Left lung (tissue), 10 donors: ENCODE data around the gene PARD6G. TPM values are rescaled to one million over a fixed set of nuclear protein-coding genes. Genes with fewer than 3 reads are reported as not detected.

Source experiments
- ATAC-seq: fragments of 200-7000 bp; cut with Tn5 transposase; one replicate; pipeline ENCODE4 v1.9.1; 2020; ENCODE audit warnings: moderate library complexity
- DNase-seq, 4 donors: peaks; one replicate each; pipeline ENCODE4 v3.0.0-alpha.2; 2013 to 2020
- H3K27ac ChIP-seq, 2 donors: fragments of 200-600 bp; sonication (generic) in 1 of 2; one replicate each; pipeline versions ENCODE4 v1.5.0 to v1.8.0; 2020 to 2021
- H3K27me3 ChIP-seq, 2 donors: fragments of 200-600 bp; sonication (generic) in 1 of 2; one replicate each; pipeline versions ENCODE4 v1.5.0 to v1.8.0; 2020 to 2021
- H3K36me3 ChIP-seq, 2 donors: fragments of 200-600 bp; sonication (generic) in 1 of 2; one replicate each; pipeline versions ENCODE4 v1.5.0 to v1.8.0; 2020 to 2021
- H3K4me1 ChIP-seq, 2 donors: fragments of 200-600 bp; one replicate each; pipeline ENCODE4 v1.8.0; 2021
- H3K4me3 ChIP-seq, 2 donors: fragments of 200-600 bp; sonication (generic) in 1 of 2; one replicate each; pipeline versions ENCODE4 v1.5.0 to v1.8.0; 2020 to 2021; ENCODE audit warnings: mild to moderate bottlenecking in 1 of 2
- H3K9me3 ChIP-seq, 2 donors: fragments of 200-600 bp; sonication (generic) in 1 of 2; one replicate each; pipeline versions ENCODE4 v1.5.0 to v1.8.0; 2020 to 2021
- CTCF ChIP-seq, 2 donors: fragments of 200-600 bp; sonication (generic) in 1 of 2; IDR thresholded peaks; one replicate each; pipeline versions ENCODE4 v1.5.0 to v1.8.0; 2021; ENCODE audit warnings: antibody characterized with exemption in 2 of 2
- intact Hi-C, 2 donors: fragments of 100-400 bp; cut with DNase I; formaldehyde crosslinking; loops; one replicate each; pipeline versions ENCODE4 v1.11.2 to v1.14.2; 2022
- polyA plus RNA-seq, 6 donors: library from polyadenylated mRNA; unstranded; fragments of 120-200 nt; gene quantifications; one replicate each; pipeline ENCODE4 v1.2.1, GENCODE V29; 2013; ENCODE audit not compliant: insufficient read length in 6 of 6
- total RNA-seq, 2 donors: library from RNA; stranded (reverse); fragmentation: NEBNext Ultra II Directional; extraction: Animal tissue kit (Norgen Biotek cat#: 25700); gene quantifications; one replicate each; pipeline ENCODE4 v1.2.1, GENCODE V29; 2021
- donor health status: DM: no; HTN: yes; CAD: no.
- donor health status: DM: no; HTN: no; CAD: no.

Gene PARD6G
- total and polyA plus RNA-seq, 8 donors, result 6.9 to 25.2 (median 19.8) TPM

GRCh38 chr18:80161781-80162417 is 85.4 kb downstream of the PARD6G start:
- Histone ChIP-seq H3K27ac (no peak overlapping the region), H3K4me3 (no peak overlapping the region), H3K4me1 (peaks cover 0 to 4% of the 10 kb centered on the region in 2 donors), H3K36me3 (peaks cover 0 to 7% of the 10 kb centered on the region in 2 donors), H3K27me3 (peaks cover 0 to 14% of the 10 kb centered on the region in 2 donors), H3K9me3 (peaks cover 0 to 18% of the 10 kb centered on the region in 2 donors)
- no peak for TF ChIP-seq CTCF (IDR thresholded peaks at IDR 0.05)
- intact Hi-C loops, result no loop called here
- ATAC-seq (no peak), DNase-seq (no peak)

- intact Hi-C loops, result no loop called here
- Histone ChIP-seq H3K27me3 (peaks cover 0 to 14% of the 10 kb centered on the region in 2 donors), H3K27ac (no peak overlapping the region), H3K36me3 (peaks cover 0 to 7% of the 10 kb centered on the region in 2 donors), H3K9me3 (peaks cover 0 to 16% of the 10 kb centered on the region in 2 donors), H3K4me3 (no peak overlapping the region), H3K4me1 (peaks cover 0 to 4% of the 10 kb centered on the region in 2 donors)
- peak; percentile 41 to 54 for TF ChIP-seq CTCF (IDR thresholded peaks at IDR 0.05)
- peak; percentile 92 for ATAC-seq
- peak in 1 of 4 donors; percentile 81 for DNase-seq
These were observed 87.3 kb downstream of the PARD6G start for GRCh38 chr18:80159713-80160636.

- Histone ChIP-seq H3K36me3 (peaks cover 0 to 7% of the 10 kb centered on the region in 2 donors), H3K4me3 (no peak overlapping the region), H3K27me3 (peaks cover 0 to 14% of the 10 kb centered on the region in 2 donors), H3K27ac (no peak overlapping the region), H3K4me1 (peaks cover 0 to 4% of the 10 kb centered on the region in 2 donors), H3K9me3 (no peaks in the 10 kb centered on the region)
- TF ChIP-seq CTCF (IDR thresholded peaks at IDR 0.05), result no peak
- intact Hi-C loops, result no loop called here
- no peak for DNase-seq
- ATAC-seq, result no peak
These were observed 88.9 kb downstream of the PARD6G start for GRCh38 chr18:80158365-80158764.

GRCh38 chr18:80157708-80158343 is 89.5 kb downstream of the PARD6G start:
- Histone ChIP-seq H3K27ac (no peak overlapping the region), H3K4me1 (peaks cover 0 to 4% of the 10 kb centered on the region in 2 donors), H3K9me3 (no peaks in the 10 kb centered on the region), H3K36me3 (peaks cover 0 to 7% of the 10 kb centered on the region in 2 donors), H3K27me3 (peaks cover 0 to 14% of the 10 kb centered on the region in 2 donors), H3K4me3 (no peak overlapping the region)
- peak; percentile 54 to 83 (median 74) for DNase-seq
- peak; percentile 82 for ATAC-seq
- peak; percentile 91 to 95 for TF ChIP-seq CTCF (IDR thresholded peaks at IDR 0.05)
- intact Hi-C loops, result no loop called here
